ENCODE results near the gene MED8. TPM values are rescaled to one million over a fixed set of nuclear protein-coding genes. Genes with fewer than 3 reads are reported as not detected.
"Not testable (repeated sequence)": the region's sequence is repeated elsewhere in the genome, so short reads cannot be mapped to it uniquely, and the experiment has no call there.

MED8 gene
- total RNA-seq, 5 donors from 2014 or later (not counting 1 experiment from before 2014, with no cell fraction given), result 11.4 to 32.9 (median 29.5) TPM

DNA sequence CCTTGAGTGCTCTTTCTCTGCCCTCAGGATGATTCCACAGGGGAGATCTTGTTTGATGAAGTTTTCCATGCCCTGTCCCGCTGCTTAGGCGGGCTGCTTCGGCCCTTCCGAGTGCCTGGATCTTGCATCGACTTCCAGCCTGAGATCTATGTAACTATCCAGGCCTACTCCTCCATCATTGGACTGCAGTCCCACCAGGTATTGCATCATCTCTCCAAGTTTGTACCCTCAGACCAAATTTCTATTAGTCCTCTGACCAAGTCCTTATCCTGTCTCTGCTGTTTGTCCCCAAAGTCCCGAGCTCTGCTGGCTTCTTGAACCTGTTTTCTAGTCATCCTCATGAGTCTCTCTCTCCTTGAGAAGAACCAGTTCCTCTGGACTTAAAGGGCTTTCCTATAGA is 14.8 kb upstream of the MED8 start:
- no peak overlapping the region for H3K27ac Mint-ChIP-seq
- WGBS (ENCODE audit: insufficient coverage), result 98% methylated on average over 6 of the region's 6 CpGs
- no peaks in the 10 kb centered on the region for H3K9me3 ChIP-seq
- no peaks in the 10 kb centered on the region for H3K27me3 ChIP-seq (replicated peaks in 1 of 2; ENCODE audit: control insufficient read depth in 2 of 2, extremely low read depth in 1 of 2, insufficient read depth in 2 of 2, low read length in 1 of 2)
- peaks cover 57% of the 10 kb centered on the region for H3K36me3 Mint-ChIP-seq
- H3K4me3 ChIP-seq (ENCODE audit: control insufficient read depth in 1 of 2, extremely low read depth in 1 of 2, low read length in 1 of 2), result no peak overlapping the region
- ATAC-seq (replicated peaks in 1 of 4) (no peak), DNase-seq (no peak)
- no peak overlapping the region for H3K27ac ChIP-seq (ENCODE audit: low read length)
- H3K36me3 ChIP-seq (ENCODE audit: control insufficient read depth in 2 of 2, extremely low read depth in 1 of 2, insufficient read depth in 1 of 2, low read length in 1 of 2), result peaks cover 10 to 60% of the 10 kb centered on the region in 2 donors
- no peaks in the 10 kb centered on the region for H3K4me1 ChIP-seq (ENCODE audit: control insufficient read depth in 1 of 2, extremely low read depth in 1 of 2, insufficient read depth in 2 of 2, low read length in 2 of 2)
- H3K4me1 Mint-ChIP-seq, result peaks cover 9 to 17% (median 16%) of the 10 kb centered on the region in 3 donors
- CTCF ChIA-PET, result interaction anchor here in 1 of 2 donors (0.8 kb wide), 1 partner anchor 10 kb away, joined by 4 read pairs; no protein-coding TSS in a partner anchor
- H3K4me3 Mint-ChIP-seq, result no peak overlapping the region
- POLR2A ChIA-PET, result no interaction called here
- no peaks in the 10 kb centered on the region for H3K27me3 Mint-ChIP-seq
- H3K9me3 Mint-ChIP-seq, result no peaks in the 10 kb centered on the region

DNA sequence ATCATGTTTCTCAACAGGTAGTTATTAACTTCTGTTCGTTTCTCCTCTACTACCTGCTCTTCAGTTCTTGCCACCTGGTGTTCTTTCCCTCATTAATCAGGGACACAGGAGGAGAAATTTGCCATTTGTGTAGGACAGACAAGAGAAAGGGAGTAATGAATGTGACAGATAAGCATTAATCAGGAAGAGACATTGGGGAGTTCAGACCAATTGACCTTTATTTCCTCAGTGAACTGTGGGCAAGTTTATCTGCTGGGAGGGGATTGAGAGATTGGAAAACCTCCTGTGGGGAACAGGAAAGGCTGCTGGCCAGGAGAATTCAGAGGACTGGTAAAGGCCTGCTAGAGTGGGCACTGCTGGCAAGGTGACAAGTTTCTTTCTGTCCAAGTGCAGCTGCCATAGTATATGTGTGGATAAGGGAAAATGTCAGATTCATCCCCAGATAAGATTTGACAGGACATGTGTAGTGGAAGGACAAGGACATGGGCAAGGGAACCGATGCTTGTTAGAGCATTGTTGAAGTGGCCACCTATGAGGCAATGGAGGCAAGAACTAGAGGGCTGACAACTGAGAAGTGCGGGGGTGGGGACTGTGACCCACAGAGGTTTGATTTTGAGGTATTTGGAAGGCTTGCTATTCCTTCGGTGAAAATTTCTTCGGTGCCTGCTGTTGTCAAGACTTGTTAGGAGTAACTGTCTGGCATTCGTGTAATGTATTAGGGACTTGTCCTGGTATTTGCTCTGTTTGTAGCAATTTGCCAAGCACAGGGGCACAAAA is 12.7 kb upstream of the MED8 start:
- peaks cover 50% of the 10 kb centered on the region for H3K36me3 Mint-ChIP-seq

DNA sequence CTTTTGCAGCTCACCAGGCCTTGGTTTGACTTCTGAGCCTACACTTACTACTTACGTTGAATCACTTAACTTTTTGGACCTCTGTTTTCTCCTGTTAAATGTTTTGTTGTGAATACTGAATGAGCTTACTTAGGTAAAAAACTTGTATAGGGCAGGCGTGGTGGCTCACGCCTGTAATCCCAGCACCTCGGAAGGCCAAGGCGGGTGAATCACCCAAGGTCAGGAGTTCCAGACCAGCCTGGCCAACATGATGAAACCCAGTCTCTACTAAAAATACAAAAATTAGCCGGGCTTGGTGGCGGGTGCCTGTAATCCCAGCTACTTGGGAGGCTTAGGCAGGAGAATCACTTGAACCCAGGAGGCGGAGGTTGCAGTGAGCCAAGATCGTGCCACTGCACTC is 10.8 kb upstream of the MED8 start:
- H3K4me1 Mint-ChIP-seq, result peaks cover 21 to 43% (median 30%) of the 10 kb centered on the region in 3 donors
- H3K27ac Mint-ChIP-seq; H3K9me3 ChIP-seq; H3K9me3 Mint-ChIP-seq; H3K4me1 ChIP-seq (ENCODE audit: control insufficient read depth in 1 of 2, extremely low read depth in 1 of 2, insufficient read depth in 2 of 2, low read length in 2 of 2); H3K4me3 Mint-ChIP-seq; H3K27ac ChIP-seq (ENCODE audit: low read length); H3K27me3 ChIP-seq (replicated peaks in 1 of 2; ENCODE audit: control insufficient read depth in 2 of 2, extremely low read depth in 1 of 2, insufficient read depth in 2 of 2, low read length in 1 of 2); ATAC-seq (replicated peaks in 1 of 4); H3K4me3 ChIP-seq (ENCODE audit: control insufficient read depth in 1 of 2, extremely low read depth in 1 of 2, low read length in 1 of 2); DNase-seq; H3K27me3 Mint-ChIP-seq; CTCF ChIA-PET: not testable (repeated sequence)
- WGBS (ENCODE audit: insufficient coverage), result 97% methylated on average over 4 of the region's 9 CpGs
- peaks cover 43% of the 10 kb centered on the region for H3K36me3 Mint-ChIP-seq
- peaks cover 16 to 38% of the 10 kb centered on the region in 2 donors for H3K36me3 ChIP-seq (ENCODE audit: control insufficient read depth in 2 of 2, extremely low read depth in 1 of 2, insufficient read depth in 1 of 2, low read length in 1 of 2)
- POLR2A ChIA-PET, result interaction anchor here in 1 of 2 donors (0.6 kb wide), 1 partner anchor 58 kb away, joined by 3 read pairs; no protein-coding TSS in a partner anchor

More for the DNA sequence above, 12.7 kb upstream of the MED8 start:
- CTCF ChIA-PET, result no interaction called here
- H3K27ac ChIP-seq (ENCODE audit: low read length), result no peak overlapping the region
- ATAC-seq (replicated peaks in 1 of 4) (no peak), DNase-seq (no peak)
- Mint-ChIP-seq H3K4me3 (no peak overlapping the region), H3K27me3 (no peaks in the 10 kb centered on the region), H3K27ac (no peak overlapping the region), H3K9me3 (no peaks in the 10 kb centered on the region), H3K4me1 (peaks cover 14 to 33% (median 20%) of the 10 kb centered on the region in 3 donors)
- WGBS (ENCODE audit: insufficient coverage), result 94% methylated on average over 5 of the region's 6 CpGs
- H3K4me1 ChIP-seq (ENCODE audit: control insufficient read depth in 1 of 2, extremely low read depth in 1 of 2, insufficient read depth in 2 of 2, low read length in 2 of 2), result no peaks in the 10 kb centered on the region
- no peaks in the 10 kb centered on the region for H3K27me3 ChIP-seq (replicated peaks in 1 of 2; ENCODE audit: control insufficient read depth in 2 of 2, extremely low read depth in 1 of 2, insufficient read depth in 2 of 2, low read length in 1 of 2)
- peaks cover 14 to 47% of the 10 kb centered on the region in 2 donors for H3K36me3 ChIP-seq (ENCODE audit: control insufficient read depth in 2 of 2, extremely low read depth in 1 of 2, insufficient read depth in 1 of 2, low read length in 1 of 2)
- POLR2A ChIA-PET, result no interaction called here
- H3K9me3 ChIP-seq, result no peaks in the 10 kb centered on the region
- H3K4me3 ChIP-seq (ENCODE audit: control insufficient read depth in 1 of 2, extremely low read depth in 1 of 2, low read length in 1 of 2), result no peak overlapping the region

DNA sequence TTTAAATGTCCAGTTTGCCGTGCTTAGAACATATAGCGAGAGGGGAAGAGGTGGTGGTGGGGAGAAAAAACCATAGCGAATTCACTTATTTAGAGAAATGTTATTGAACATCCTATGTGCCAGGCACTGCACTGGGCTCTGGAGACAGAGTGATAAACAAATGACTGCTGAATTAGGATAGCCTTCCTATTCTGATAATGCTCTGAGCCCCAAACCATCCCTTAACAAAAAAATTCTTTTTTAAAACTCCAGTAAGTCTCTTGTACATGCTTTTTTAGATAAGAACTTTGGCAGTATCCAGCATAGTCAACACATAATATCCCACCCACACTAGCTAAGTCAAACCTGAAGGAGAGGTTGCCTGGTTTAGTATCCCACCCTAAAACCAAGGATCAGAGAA is 8.6 kb upstream of the MED8 start:
- no peak for ATAC-seq (replicated peaks in 1 of 4)
- no CpG with 5 or more reads among the region's 3 CpGs for WGBS (ENCODE audit: insufficient coverage)

DNA sequence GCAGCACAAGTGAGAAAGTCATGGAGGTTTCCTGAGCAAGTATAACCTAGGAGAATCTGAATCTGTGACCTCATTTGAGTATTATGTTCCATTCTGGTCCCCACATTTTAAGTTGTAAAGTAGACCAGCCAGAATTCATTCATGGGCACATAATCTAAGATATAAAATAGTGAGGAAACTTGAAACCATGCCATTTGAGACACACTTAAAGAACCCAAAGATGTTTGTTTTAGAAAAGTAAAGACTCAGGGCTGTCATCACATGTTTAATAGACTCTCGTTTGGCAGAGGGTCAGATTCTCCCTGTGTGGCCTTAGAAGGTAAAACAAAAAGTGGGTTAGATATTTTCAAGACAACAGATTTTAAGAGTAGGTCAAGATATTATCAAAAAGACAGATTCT is 6.5 kb upstream of the MED8 start:
- Histone ChIP-seq H3K27ac (ENCODE audit: low read length) (no peak overlapping the region), H3K4me1 (ENCODE audit: control insufficient read depth in 1 of 2, extremely low read depth in 1 of 2, insufficient read depth in 2 of 2, low read length in 2 of 2) (peaks cover 0 to 2% of the 10 kb centered on the region in 2 experiments), H3K27me3 (replicated peaks in 1 of 2; ENCODE audit: control insufficient read depth in 2 of 2, extremely low read depth in 1 of 2, insufficient read depth in 2 of 2, low read length in 1 of 2) (no peaks in the 10 kb centered on the region), H3K36me3 (ENCODE audit: control insufficient read depth in 2 of 2, extremely low read depth in 1 of 2, insufficient read depth in 1 of 2, low read length in 1 of 2) (peaks cover 9 to 12% of the 10 kb centered on the region in 2 donors), H3K9me3 (no peaks in the 10 kb centered on the region), H3K4me3 (ENCODE audit: control insufficient read depth in 1 of 2, extremely low read depth in 1 of 2, low read length in 1 of 2) (no peak overlapping the region)
- Mint-ChIP-seq H3K4me1 (peaks cover 35 to 52% (median 42%) of the 10 kb centered on the region in 3 donors), H3K9me3 (no peaks in the 10 kb centered on the region), H3K4me3 (no peak overlapping the region), H3K27ac (no peak overlapping the region), H3K27me3 (no peaks in the 10 kb centered on the region), H3K36me3 (peaks cover 22% of the 10 kb centered on the region)
- CTCF ChIA-PET, result no interaction called here
- no peak for DNase-seq
- POLR2A ChIA-PET, result no interaction called here
- no CpG with 5 or more reads among the region's 1 CpG for WGBS (ENCODE audit: insufficient coverage)
- ATAC-seq (replicated peaks in 1 of 4), result no peak

More for the DNA sequence above, 8.6 kb upstream of the MED8 start:
- POLR2A ChIA-PET, result no interaction called here
- Histone ChIP-seq H3K4me3 (ENCODE audit: control insufficient read depth in 1 of 2, extremely low read depth in 1 of 2, low read length in 1 of 2) (no peak overlapping the region), H3K9me3 (no peaks in the 10 kb centered on the region), H3K27ac (ENCODE audit: low read length) (no peak overlapping the region), H3K36me3 (ENCODE audit: control insufficient read depth in 2 of 2, extremely low read depth in 1 of 2, insufficient read depth in 1 of 2, low read length in 1 of 2) (peaks cover 11 to 19% of the 10 kb centered on the region in 2 donors), H3K27me3 (replicated peaks in 1 of 2; ENCODE audit: control insufficient read depth in 2 of 2, extremely low read depth in 1 of 2, insufficient read depth in 2 of 2, low read length in 1 of 2) (no peaks in the 10 kb centered on the region), H3K4me1 (ENCODE audit: control insufficient read depth in 1 of 2, extremely low read depth in 1 of 2, insufficient read depth in 2 of 2, low read length in 2 of 2) (no peaks in the 10 kb centered on the region)
- DNase-seq, result no peak
- CTCF ChIA-PET, result no interaction called here
- Mint-ChIP-seq H3K36me3 (peaks cover 31% of the 10 kb centered on the region), H3K9me3 (no peaks in the 10 kb centered on the region), H3K4me1 (peaks cover 28 to 48% (median 37%) of the 10 kb centered on the region in 3 donors), H3K27ac (no peak overlapping the region), H3K4me3 (no peak overlapping the region), H3K27me3 (no peaks in the 10 kb centered on the region)

DNA sequence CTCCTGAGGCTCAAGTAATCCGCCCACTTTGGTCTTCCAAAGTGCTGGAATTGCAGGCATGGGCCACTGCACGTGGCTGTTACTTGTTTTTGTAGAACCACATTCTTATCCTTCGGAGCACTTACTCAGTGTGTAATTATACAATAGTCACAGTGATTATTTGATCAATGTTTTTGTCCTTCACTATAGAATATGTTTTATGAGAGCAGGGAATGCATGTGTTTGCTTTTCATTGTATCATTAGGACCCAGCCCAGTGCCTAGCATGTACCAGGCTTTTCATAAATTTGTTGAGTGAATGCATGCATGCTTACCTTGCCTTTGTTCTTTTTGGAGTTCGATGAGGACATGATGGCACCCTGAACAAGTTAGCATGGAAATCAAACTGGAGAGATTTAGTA is 5.9 kb upstream of the MED8 start:
- H3K27ac Mint-ChIP-seq, result no peak overlapping the region
- 100% methylated on average over 1 of the region's 4 CpGs for WGBS (ENCODE audit: insufficient coverage)

More for the DNA sequence above, 5.9 kb upstream of the MED8 start:
- peaks cover 9 to 12% of the 10 kb centered on the region in 2 donors for H3K36me3 ChIP-seq (ENCODE audit: control insufficient read depth in 2 of 2, extremely low read depth in 1 of 2, insufficient read depth in 1 of 2, low read length in 1 of 2)
- no peak overlapping the region for H3K4me3 ChIP-seq (ENCODE audit: control insufficient read depth in 1 of 2, extremely low read depth in 1 of 2, low read length in 1 of 2)
- ChIA-PET CTCF (no interaction called here), POLR2A (interaction anchor here in 1 of 2 donors (0.6 kb wide), 1 partner anchor 32 kb away, joined by 6 read pairs; no protein-coding TSS in a partner anchor)
- peaks cover 22% of the 10 kb centered on the region for H3K36me3 Mint-ChIP-seq
- no peaks in the 10 kb centered on the region for H3K9me3 Mint-ChIP-seq
- ATAC-seq (replicated peaks in 1 of 4) (no peak), DNase-seq (no peak)
- H3K4me1 ChIP-seq (ENCODE audit: control insufficient read depth in 1 of 2, extremely low read depth in 1 of 2, insufficient read depth in 2 of 2, low read length in 2 of 2), result peaks cover 3 to 5% of the 10 kb centered on the region in 2 experiments
- H3K27ac ChIP-seq (ENCODE audit: low read length), result no peak overlapping the region
- no peaks in the 10 kb centered on the region for H3K9me3 ChIP-seq
- no peaks in the 10 kb centered on the region for H3K27me3 Mint-ChIP-seq
- H3K4me1 Mint-ChIP-seq, result peaks cover 40 to 55% (median 47%) of the 10 kb centered on the region in 3 donors
- no peak overlapping the region for H3K4me3 Mint-ChIP-seq
- no peaks in the 10 kb centered on the region for H3K27me3 ChIP-seq (replicated peaks in 1 of 2; ENCODE audit: control insufficient read depth in 2 of 2, extremely low read depth in 1 of 2, insufficient read depth in 2 of 2, low read length in 1 of 2)

All from T-cell (primary cell).